Activated CD4-positive, CD25-positive, alpha-beta regulatory T cell treated with anti-CD3 and anti-CD28 coated beads, Interleukin-2, amount 50 U/mL, for 72 hours (primary cell): ENCODE results near the gene TP53.

Source experiments
- DNase-seq: peaks from one replicate; pipeline ENCODE4 v3.0.0; 2021

Gene TP53

GRCh38 chr17:7687072-7687907 lies at the start of gene TP53:
TSS of gene TP53 (minus strand) at chr17:7687490. CDS start at chr17:7676594, 10,896 bp downstream.
- peak; percentile 84 for DNase-seq

GRCh38 chr17:7732981-7733539 lies 45.8 kb upstream of the TP53 start:
- DNase-seq, result no peak

- DNase-seq, result no peak
Observed at GRCh38 chr17:7729816-7730215, 42.5 kb upstream of the TP53 start.

GRCh38 chr17:7727886-7728285 lies 40.6 kb upstream of the TP53 start:
- no peak for DNase-seq

- no peak for DNase-seq
Observed at GRCh38 chr17:7721612-7722011, 34.3 kb upstream of the TP53 start.

- no peak for DNase-seq
Observed at GRCh38 chr17:7720125-7720524, 32.8 kb upstream of the TP53 start.

- DNase-seq, result no peak
Observed at GRCh38 chr17:7719661-7720060, 32.4 kb upstream of the TP53 start.

- DNase-seq, result no peak
Observed at GRCh38 chr17:7717756-7718350, 30.6 kb upstream of the TP53 start.

- no peak for DNase-seq
Observed at GRCh38 chr17:7716901-7717755, 29.8 kb upstream of the TP53 start, which contains the start of gene DNAH2. TSS of gene DNAH2 (plus strand) at chr17:7717744. CDS start at chr17:7719735, 1,991 bp downstream.

- no peak for DNase-seq
Observed at GRCh38 chr17:7715936-7716886, 28.9 kb upstream of the TP53 start.

GRCh38 chr17:7714721-7715594 lies 27.7 kb upstream of the TP53 start:
- DNase-seq, result no peak

- DNase-seq, result no peak
Observed at GRCh38 chr17:7713782-7714181, 26.5 kb upstream of the TP53 start.

- no peak for DNase-seq
Observed at GRCh38 chr17:7712111-7712771, 25.0 kb upstream of the TP53 start.

- no peak for DNase-seq
Observed at GRCh38 chr17:7711051-7711755, 23.9 kb upstream of the TP53 start.

- no peak for DNase-seq
Observed at GRCh38 chr17:7710301-7710700, 23.0 kb upstream of the TP53 start.

- no peak for DNase-seq
Observed at GRCh38 chr17:7709031-7709430, 21.7 kb upstream of the TP53 start.

GRCh38 chr17:7707858-7708750 lies 20.8 kb upstream of the TP53 start:
- DNase-seq, result no peak

GRCh38 chr17:7707446-7707845 lies 20.2 kb upstream of the TP53 start:
- no peak for DNase-seq
